Embryonic facial prominence (tissue), 1 donor: ENCODE results near the gene ZCCHC2.

ENCODE experiments used
- DNase-seq: peaks from one replicate; pipeline ENCODE4 v3.0.0-alpha.2; 2016; ENCODE audit errors: extremely low spot score

ZCCHC2 gene

GRCh38 chr18:62538881-62539280 is 16.1 kb downstream of the ZCCHC2 start:
- no peak for DNase-seq

GRCh38 chr18:62539284-62540165 is 16.7 kb downstream of the ZCCHC2 start:
- DNase-seq = no peak

GRCh38 chr18:62543021-62543420 is 20.2 kb downstream of the ZCCHC2 start:
- DNase-seq = no peak

DNA sequence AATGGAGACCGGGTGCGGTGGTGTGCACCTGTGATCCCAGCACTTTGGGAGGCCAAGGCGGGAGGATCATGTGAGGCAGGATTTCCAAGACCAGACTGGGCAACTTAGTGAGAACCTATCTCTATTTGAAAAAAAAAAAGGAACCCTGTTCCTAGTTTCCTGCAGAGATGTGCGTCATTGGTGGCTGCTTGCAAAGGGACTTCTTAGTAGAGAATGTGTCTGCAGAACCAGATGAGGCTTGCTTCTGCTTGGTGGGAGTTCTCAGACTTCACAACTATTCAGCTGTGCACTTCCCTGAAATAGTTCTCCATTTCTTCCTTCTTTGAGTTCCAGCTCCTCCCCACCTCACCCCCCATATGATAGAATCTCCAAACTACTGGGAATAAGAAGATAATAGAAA is 22.3 kb downstream of the ZCCHC2 start:
- DNase-seq = no peak

DNA sequence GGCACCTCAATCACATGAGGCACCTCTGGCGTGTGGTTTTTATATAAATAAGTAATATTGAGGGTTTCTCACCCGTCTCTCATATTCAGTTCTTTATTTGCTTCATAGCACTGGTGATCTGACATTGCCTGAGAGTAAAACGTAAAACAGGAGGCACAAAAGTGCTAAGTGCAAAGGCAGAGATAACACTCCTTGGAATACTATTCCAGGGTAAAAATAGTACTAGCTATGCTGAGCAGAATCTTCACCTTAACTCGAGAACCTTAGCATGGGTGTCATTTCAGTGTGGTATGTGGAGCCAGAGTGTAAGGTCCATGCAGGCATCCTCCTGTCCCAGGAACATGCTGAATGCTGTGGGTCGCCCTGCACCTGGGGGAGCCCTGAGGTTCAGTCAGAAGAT is 26.9 kb downstream of the ZCCHC2 start:
- no peak for DNase-seq

- no peak for DNase-seq
These were observed 27.9 kb downstream of the ZCCHC2 start for GRCh38 chr18:62550746-62551145.

- no peak for DNase-seq
These were observed 29.2 kb downstream of the ZCCHC2 start for GRCh38 chr18:62551972-62552513.

DNA sequence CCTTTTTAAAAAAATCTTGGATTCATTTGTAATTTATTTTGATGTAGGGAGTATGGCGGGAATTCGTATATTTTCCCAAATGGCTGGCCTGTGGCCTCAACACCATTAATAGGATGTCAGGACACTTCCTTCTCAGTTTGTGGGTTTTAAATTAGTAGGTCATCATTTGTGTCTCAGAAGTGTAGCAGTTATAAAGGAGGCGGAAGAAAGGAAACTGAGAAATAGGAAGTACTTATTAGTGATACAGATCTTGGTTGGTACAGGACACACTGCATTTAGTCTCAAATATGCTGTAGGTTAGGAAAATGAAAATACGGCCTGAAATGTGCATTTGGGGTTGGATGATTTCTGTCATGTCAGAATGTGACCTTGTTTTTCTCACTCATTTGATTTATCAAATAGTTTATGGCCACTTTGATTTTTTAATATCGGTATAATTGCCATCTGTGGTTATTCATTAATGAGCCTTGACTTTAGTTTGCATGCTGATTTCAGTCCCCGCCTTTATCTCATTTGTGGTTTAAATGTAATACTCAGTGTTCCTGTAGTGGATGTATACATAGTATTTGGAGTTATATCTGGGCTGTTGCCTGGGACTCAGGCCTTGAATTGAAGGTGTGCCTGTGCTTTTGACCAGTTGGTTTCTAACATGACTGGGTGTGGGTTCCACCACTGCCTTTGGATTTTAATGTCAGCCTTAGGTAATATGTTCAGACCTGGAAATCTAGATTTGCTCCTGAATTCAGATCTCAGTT is 31.4 kb downstream of the ZCCHC2 start:
- DNase-seq = no peak

GRCh38 chr18:62555135-62555534 is 32.3 kb downstream of the ZCCHC2 start:
- DNase-seq = no peak

DNA sequence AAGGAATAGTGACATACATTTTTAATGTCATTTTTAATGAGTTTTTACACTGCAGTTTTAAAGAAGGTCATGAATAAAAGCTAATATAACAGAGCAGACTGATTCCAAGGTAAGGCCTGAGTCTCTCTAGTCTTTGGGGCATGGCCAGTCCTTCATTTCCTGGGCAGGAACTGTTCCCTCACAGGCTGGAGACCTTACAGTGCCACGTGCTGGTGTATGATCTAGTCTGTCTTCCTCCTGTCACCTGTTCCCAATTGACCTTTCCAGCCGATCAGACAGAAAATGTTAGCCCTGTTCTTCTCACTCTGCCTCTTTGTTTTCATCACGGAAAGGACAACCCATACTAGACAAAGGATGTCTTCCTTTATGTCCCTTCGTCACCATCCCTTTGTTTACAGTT is 33.6 kb downstream of the ZCCHC2 start:
- DNase-seq = no peak

- DNase-seq = no peak
These were observed 35.3 kb downstream of the ZCCHC2 start for GRCh38 chr18:62558015-62558663.

- DNase-seq = no peak
These were observed 41.2 kb downstream of the ZCCHC2 start for GRCh38 chr18:62564044-62564443.

- DNase-seq = no peak
These were observed 43.4 kb downstream of the ZCCHC2 start for GRCh38 chr18:62566199-62566598.

GRCh38 chr18:62566818-62567217 is 44.0 kb downstream of the ZCCHC2 start:
- no peak for DNase-seq

DNA sequence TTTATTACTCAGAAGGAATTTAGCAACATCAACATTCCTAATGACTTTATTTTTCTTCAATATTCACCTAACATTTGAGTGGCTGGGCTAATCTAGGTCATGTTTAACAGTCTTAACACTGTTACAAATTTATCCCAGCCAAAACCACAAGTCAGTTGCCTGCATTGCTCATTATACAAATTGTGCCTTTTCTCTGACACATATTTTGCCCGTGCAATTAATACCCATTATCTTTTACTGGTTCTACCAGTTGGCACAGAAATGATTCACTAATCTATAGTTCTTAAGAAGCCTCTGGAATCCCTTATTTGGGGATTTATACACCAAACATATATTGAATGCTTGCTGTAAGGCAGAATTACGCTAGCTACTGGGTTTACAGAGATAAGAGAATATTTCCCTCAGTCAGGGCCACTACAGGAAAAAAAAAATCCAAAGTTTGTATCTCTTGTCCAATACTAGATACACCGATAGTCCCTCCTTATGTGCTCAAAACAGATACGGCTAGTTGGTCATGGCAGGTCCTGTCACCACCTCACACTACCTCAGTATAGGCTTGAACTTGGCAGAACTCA is 46.3 kb downstream of the ZCCHC2 start:
- DNase-seq = no peak

DNA sequence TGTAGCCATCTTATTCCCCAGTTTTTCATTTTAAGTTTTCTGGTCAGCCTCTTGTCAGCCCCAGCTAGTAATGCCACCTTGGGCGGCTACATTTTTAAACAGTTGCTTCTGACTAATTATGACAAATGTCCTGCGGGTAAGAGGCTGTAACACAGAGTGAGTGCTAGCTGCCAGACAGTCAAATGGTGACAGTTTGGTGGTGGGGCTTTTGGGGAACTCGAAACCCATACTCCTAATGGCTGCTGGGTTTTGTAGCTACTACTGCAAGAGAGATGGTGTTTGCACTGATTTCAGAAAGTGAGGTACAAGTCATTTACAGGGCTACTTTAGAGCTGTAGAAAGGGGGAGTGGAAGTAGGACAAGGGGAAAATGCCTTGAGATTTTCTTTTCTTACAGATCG is 48.2 kb downstream of the ZCCHC2 start:
- DNase-seq = no peak

DNA sequence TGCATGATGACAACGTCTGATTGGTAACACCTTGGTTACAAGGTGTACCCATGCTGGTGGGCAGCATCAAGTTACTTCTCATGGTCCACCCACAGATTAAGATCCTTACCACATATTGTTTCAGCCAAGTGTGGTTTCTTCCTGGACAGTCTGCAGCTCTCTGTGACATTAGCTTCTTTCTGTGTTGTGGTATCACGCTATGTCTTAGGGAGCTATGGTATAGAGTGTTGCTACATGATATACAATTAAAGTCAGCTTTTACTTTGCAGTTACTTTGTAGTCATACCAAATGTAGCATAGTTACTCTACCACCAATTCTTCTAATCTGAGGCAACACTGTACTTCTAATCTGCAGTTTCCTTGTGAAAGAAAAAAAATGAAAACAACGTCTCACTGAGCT is 48.8 kb downstream of the ZCCHC2 start:
- no peak for DNase-seq

DNA sequence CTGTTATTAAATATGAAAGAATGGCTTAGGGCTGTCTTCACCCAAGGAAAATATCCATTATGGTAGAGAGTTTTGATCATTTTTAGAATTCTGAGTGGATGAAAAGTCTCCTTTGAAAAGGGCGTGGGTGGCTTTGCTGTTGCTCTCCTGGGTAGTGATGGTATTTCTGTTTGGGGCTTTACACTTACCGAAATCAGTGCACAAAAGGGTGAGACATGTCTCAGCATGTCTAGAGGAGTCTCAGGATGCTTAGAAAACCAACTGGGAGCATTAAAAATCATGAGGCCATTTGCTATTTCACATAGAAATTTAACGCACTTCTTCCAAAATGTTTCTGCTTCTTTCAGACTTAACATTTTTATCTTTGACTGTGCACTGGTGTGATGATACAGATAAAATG is 49.6 kb downstream of the ZCCHC2 start:
- no peak for DNase-seq

DNA sequence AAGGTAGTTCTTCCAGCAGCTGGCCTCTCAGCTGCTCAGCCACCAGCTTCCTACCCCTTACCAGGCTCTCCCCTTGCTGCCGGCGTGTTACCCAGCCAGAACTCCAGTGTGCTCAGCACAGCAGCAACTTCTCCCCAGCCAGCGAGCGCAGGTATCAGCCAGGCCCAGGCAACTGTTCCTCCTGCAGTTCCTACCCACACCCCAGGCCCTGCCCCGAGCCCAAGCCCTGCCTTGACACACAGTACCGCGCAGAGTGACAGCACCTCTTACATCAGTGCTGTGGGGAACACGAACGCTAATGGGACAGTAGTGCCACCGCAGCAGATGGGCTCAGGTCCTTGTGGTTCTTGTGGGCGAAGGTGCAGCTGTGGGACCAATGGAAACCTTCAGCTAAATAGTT is 52.0 kb downstream of the ZCCHC2 start:
- DNase-seq = no peak

GRCh38 chr18:62576271-62576670 is 53.4 kb downstream of the ZCCHC2 start:
- no peak for DNase-seq

DNA sequence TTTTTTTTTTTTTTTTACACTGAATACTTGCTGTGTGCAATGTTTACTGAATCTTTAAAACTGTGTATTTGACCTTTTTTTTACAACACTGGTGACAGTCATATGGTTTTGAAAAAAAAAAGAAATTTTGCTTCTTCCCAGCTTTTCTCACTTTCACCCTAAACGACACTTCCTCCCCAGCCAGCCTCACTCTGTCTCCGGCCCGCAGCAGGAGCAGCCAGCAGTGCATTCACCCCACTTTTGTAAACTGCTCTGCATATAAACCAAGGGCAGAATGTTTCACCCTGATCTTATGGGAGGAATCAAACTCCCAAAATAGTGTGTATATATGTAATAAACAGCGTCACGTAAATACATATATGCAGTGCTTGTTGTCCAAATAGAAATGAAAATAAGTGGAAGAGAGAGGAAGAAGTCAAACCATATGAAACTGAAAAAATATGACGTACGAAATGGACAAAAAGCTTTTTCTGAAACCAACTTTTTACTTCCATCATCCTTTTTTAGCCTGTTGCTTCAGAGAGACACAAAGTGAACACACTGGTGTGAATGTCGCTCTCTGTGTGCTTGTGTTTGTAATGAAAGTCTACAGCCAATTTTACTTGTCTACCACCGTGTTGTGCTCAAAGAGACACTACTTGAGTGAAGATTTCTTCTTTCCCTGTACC is 54.2 kb downstream of the ZCCHC2 start:
- no peak for DNase-seq
